H1 (cell line): ENCODE data around the gene KLHL29. TPM values are rescaled to one million over a fixed set of nuclear protein-coding genes. Genes with fewer than 3 reads are reported as not detected.

ENCODE experiments used
- CTCF ChIA-PET: fragments of 300-600 bp; sonication (Branson Sonifier 250); formaldehyde crosslinking; loops from one replicate; lab custom pipeline; 2021; ENCODE audit not compliant: partially characterized antibody; lab: Charles Lee
- POLR2A ChIA-PET: fragments of 300-600 bp; sonication (Branson Sonifier 250); formaldehyde crosslinking; loops from one replicate; lab custom pipeline; 2021; ENCODE audit warnings: inconsistent platforms; ENCODE audit not compliant: partially characterized antibody; lab: Charles Lee
- DNase-seq, 2 experiments: peaks; one replicate each; pipeline versions ENCODE4 v3.0.0 to v3.0.0-alpha.2; 2010 to 2022; ENCODE audit warnings: low spot score in 2 of 2, low read depth in 1 of 2, mixed read lengths in 1 of 2
- FAIRE-seq: peaks from 2 replicates; lab custom pipeline; 2011; peaks lifted over from hg19 to GRCh38; lab: Jason Lieb, UNC
- H2AFZ ChIP-seq: 2 replicates; pipeline ENCODE4 v1.8.1; 2012; ENCODE audit warnings: low read length, inconsistent platforms
- H2AK5ac ChIP-seq: 2 replicates; pipeline ENCODE4 v1.6.1; 2013; ENCODE audit warnings: low read depth, low read length
- H2BK120ac ChIP-seq: replicated peaks from 2 replicates; pipeline ENCODE3; 2013; ENCODE audit warnings: low read depth, low read length, inconsistent platforms
- H2BK12ac ChIP-seq: 2 replicates; pipeline ENCODE4 v1.6.1; 2013; ENCODE audit warnings: low read depth, low read length
- H2BK15ac ChIP-seq: 2 replicates; pipeline ENCODE4 v1.6.1; 2013; ENCODE audit warnings: low read length
- H2BK20ac ChIP-seq: 2 replicates; pipeline ENCODE4 v1.6.1; 2013; ENCODE audit warnings: low read length
- H2BK5ac ChIP-seq: 2 replicates; pipeline ENCODE4 v1.6.1; 2013; ENCODE audit warnings: low read depth, low read length
- H3K14ac ChIP-seq: 2 replicates; pipeline ENCODE4 v1.6.1; 2013; ENCODE audit warnings: inconsistent platforms; ENCODE audit not compliant: insufficient read length
- H3K18ac ChIP-seq: 2 replicates; pipeline ENCODE4 v1.6.1; 2013; ENCODE audit warnings: low read length; ENCODE audit errors: extremely low read depth
- H3K23ac ChIP-seq: 2 replicates; pipeline ENCODE4 v1.6.1; 2013; ENCODE audit warnings: inconsistent platforms; ENCODE audit not compliant: insufficient read length
- H3K23me2 ChIP-seq: 2 replicates; pipeline ENCODE4 v1.6.1; 2013; ENCODE audit warnings: low read depth, low read length
- H3K27ac ChIP-seq: 2 replicates; pipeline ENCODE4 v1.6.1; 2011; ENCODE audit warnings: low read depth, low read length, inconsistent platforms
- H3K27me3 ChIP-seq, 4 experiments: replicated peaks in 1 of 4; 1 replicate in 1 of 4; 2 replicates in 3 of 4; pipeline versions ENCODE4 v1.6.1 to v1.8.1; 2011 to 2013; ENCODE audit warnings: low read length in 3 of 4, mild to moderate bottlenecking in 3 of 4, inconsistent platforms in 2 of 4, mixed read lengths in 2 of 4, moderate library complexity in 1 of 4; ENCODE audit not compliant: control insufficient read depth in 3 of 4, insufficient read depth in 3 of 4; ENCODE audit errors: extremely low read depth in 1 of 4
- H3K36me3 ChIP-seq, 4 experiments: 2 replicates each; pipeline versions ENCODE4 v1.6.1 to v1.8.1; 2011 to 2013; ENCODE audit warnings: mild to moderate bottlenecking in 4 of 4, low read length in 3 of 4, moderate library complexity in 2 of 4, control low read depth in 1 of 4, inconsistent platforms in 1 of 4; ENCODE audit not compliant: insufficient read depth in 4 of 4, control insufficient read depth in 2 of 4
- H3K4ac ChIP-seq: replicated peaks from 2 replicates; pipeline ENCODE3; 2013; ENCODE audit warnings: low read length, low read depth, mixed read lengths, inconsistent platforms; ENCODE audit not compliant: insufficient read length
- H3K4me1 ChIP-seq, 4 experiments: replicated peaks in 1 of 4; 1 replicate in 1 of 4; 2 replicates in 3 of 4; pipeline versions ENCODE4 v1.6.1 to v1.8.1; 2011 to 2013; ENCODE audit warnings: low read length in 3 of 4, inconsistent platforms in 2 of 4, mixed read lengths in 1 of 4; ENCODE audit not compliant: insufficient read depth in 4 of 4, control insufficient read depth in 3 of 4
- H3K4me2 ChIP-seq, 2 experiments: 2 replicates each; pipeline versions ENCODE4 v1.6.1 to v1.8.1; 2011 to 2013; ENCODE audit warnings: low read depth in 2 of 2, low read length in 2 of 2, control low read depth in 1 of 2, inconsistent platforms in 1 of 2, mild to moderate bottlenecking in 1 of 2; ENCODE audit not compliant: insufficient read depth in 1 of 2
- H3K4me3 ChIP-seq, 4 experiments: fragments of 200-600, 300-600 bp in 1 of 4; sonication (generic), shearing (Covaris generic), sonication (Bioruptor Twin) in 1 of 4; 2 replicates each; pipeline versions ENCODE4 v1.5.1 to v1.8.1; 2011 to 2016; ENCODE audit warnings: low read length in 4 of 4, low read depth in 3 of 4, control low read depth in 2 of 4, inconsistent platforms in 2 of 4, mild to moderate bottlenecking in 2 of 4, mixed read lengths in 1 of 4, moderate library complexity in 1 of 4; ENCODE audit not compliant: insufficient read depth in 2 of 4; ENCODE audit errors: extremely low read depth in 1 of 4
- H3K56ac ChIP-seq: replicated peaks from 2 replicates; pipeline ENCODE3; 2013; ENCODE audit warnings: low read depth, mild to moderate bottlenecking, mixed read lengths, low read length, inconsistent platforms; ENCODE audit not compliant: insufficient read length
- H3K79me1 ChIP-seq: 2 replicates; pipeline ENCODE4 v1.6.1; 2013; ENCODE audit warnings: low read depth, low read length, control low read depth
- H3K79me2 ChIP-seq, 2 experiments: 2 replicates each; pipeline versions ENCODE4 v1.6.1 to v1.8.1; 2012 to 2013; ENCODE audit warnings: low read length in 2 of 2, mild to moderate bottlenecking in 2 of 2, inconsistent platforms in 1 of 2; ENCODE audit not compliant: insufficient read depth in 2 of 2, control insufficient read depth in 1 of 2
- H3K9ac ChIP-seq, 4 experiments: replicated peaks in 1 of 4; 1 replicate in 1 of 4; 2 replicates in 3 of 4; pipeline versions ENCODE4 v1.6.1 to v1.8.1; 2011 to 2013; ENCODE audit warnings: low read depth in 3 of 4, low read length in 3 of 4, control low read depth in 2 of 4, mild to moderate bottlenecking in 2 of 4, moderate library complexity in 2 of 4, inconsistent platforms in 1 of 4; ENCODE audit errors: extremely low read depth in 1 of 4
- H3K9me3 ChIP-seq, 2 experiments: 2 replicates each; pipeline versions ENCODE4 v1.6.1 to v1.8.1; 2012 to 2013; ENCODE audit warnings: mild to moderate bottlenecking in 2 of 2, moderate library complexity in 2 of 2, control low read depth in 1 of 2, inconsistent platforms in 1 of 2, low read depth in 1 of 2, low read length in 1 of 2, mixed read lengths in 1 of 2; ENCODE audit not compliant: insufficient read depth in 2 of 2
- H4K20me1 ChIP-seq, 2 experiments: replicated peaks in 1 of 2; 2 replicates each; pipeline versions ENCODE3 to v1.8.1; 2011 to 2013; ENCODE audit warnings: inconsistent platforms in 2 of 2, low read length in 2 of 2, mild to moderate bottlenecking in 1 of 2; ENCODE audit not compliant: insufficient read depth in 2 of 2, control insufficient read depth in 1 of 2
- H4K5ac ChIP-seq: 2 replicates; pipeline ENCODE4 v1.6.1; 2013; ENCODE audit warnings: low read length, low read depth, mixed read lengths, inconsistent platforms; ENCODE audit not compliant: insufficient read length
- H4K8ac ChIP-seq: 2 replicates; pipeline ENCODE4 v1.8.0; 2013; ENCODE audit warnings: mild to moderate bottlenecking, moderate library complexity, low read length, inconsistent platforms; ENCODE audit not compliant: insufficient read depth; ENCODE audit errors: extremely low read depth
- H4K91ac ChIP-seq: replicated peaks from 2 replicates; pipeline ENCODE3; 2013; ENCODE audit warnings: low read length, mixed read lengths, inconsistent platforms; ENCODE audit not compliant: insufficient read length
- JUND ChIP-seq: IDR thresholded peaks from 2 replicates; pipeline ENCODE4 v1.6.1; 2011; ENCODE audit warnings: mild to moderate bottlenecking, improper control_type of control experiment, low read length
- SP2 ChIP-seq: IDR thresholded peaks from 2 replicates; pipeline ENCODE4 v1.6.1; 2012; ENCODE audit warnings: mild to moderate bottlenecking, low read length, inconsistent platforms
- WGBS, 2 experiments: shearing (Covaris generic) in 1 of 2; methylation state at CpG; one replicate each; pipeline versions ENCODE4 v1.1.6 to v1.1.7; 2013 to 2015; ENCODE audit warnings: low lambda C conversion rate in 2 of 2, mixed read lengths in 2 of 2, inconsistent platforms in 1 of 2, low coverage in 1 of 2, missing lambda C conversion rate in 1 of 2; ENCODE audit not compliant: insufficient replicate concordance in 2 of 2, insufficient coverage in 1 of 2, insufficient read length in 1 of 2; ENCODE audit errors: extremely low coverage in 1 of 2, missing lambda C conversion rate in 1 of 2; 5-methylcytosine and 5-hydroxymethylcytosine counted together
- polyA plus RNA-seq, 7 experiments: library from polyadenylated mRNA; depleted of rRNA in 3 of 7; stranded (reverse) in 5 of 7; unstranded in 2 of 7; fragments of >200 nt in 5 of 7; fragments of 200-250 nt in 2 of 7; gene quantifications; 1 replicate in 5 of 7; 2 replicates in 1 of 7; 4 replicates in 1 of 7; pipeline versions ENCODE4 v1.2.1 to v1.2.3, GENCODE V29; 2011 to 2013; ENCODE audit warnings: missing spikeins in 2 of 7, mixed read lengths in 2 of 7
- total RNA-seq: library from RNA; stranded (reverse); fragmentation: NEBNext Ultra II Directional; extraction: Animal tissue kit (Norgen Biotek cat#: 25700); gene quantifications from 2 replicates; pipeline ENCODE4 v1.2.1, GENCODE V29; 2021

KLHL29 gene
- total and polyA plus RNA-seq, 2 of the 8 experiments (the other 6 are each of a cell fraction or from before 2014, with no cell fraction given): 1.1 to 4.7 TPM

DNA sequence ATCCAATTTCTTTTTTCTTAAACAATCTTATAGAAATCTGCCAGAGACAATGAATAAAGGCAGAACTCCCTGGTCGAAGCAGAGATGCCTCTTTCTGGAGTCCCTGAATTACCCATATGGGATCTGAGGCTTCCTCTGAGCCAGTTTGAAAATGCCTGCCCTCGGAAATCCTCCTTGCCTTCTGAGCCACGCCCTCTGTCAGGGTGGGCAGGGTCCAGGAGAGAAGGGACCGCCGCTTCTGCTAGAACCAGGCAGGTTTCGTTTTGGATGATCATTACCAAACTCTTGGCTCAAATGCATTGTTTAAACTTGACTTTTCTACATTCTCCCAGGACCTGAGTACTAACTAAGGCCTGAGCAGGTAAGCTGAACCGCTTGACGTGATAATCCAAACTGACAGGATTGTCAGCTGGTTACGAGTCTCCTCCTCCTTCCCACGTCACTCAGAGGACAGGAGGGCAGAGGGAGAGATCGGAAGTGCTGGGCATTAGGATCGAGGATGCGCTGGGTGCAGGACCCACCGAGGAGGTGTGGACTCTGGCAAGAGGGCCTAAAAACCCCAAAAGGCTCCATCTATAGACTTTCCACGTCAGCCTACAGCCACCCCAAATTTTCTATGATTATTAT lies 128.4 kb downstream of the KLHL29 start:
- H2AFZ ChIP-seq: no peak overlapping the region
- H3K9ac ChIP-seq: no peak overlapping the region
- H2BK120ac ChIP-seq: no peak overlapping the region
- DNase-seq (no peak), FAIRE-seq (no peak)
- peaks cover 0 to 2% (median 0%) of the 10 kb centered on the region in 4 experiments; a peak in 2 of 7 replicates for H3K4me1 ChIP-seq
- no peak overlapping the region for H2BK15ac ChIP-seq
- H2AK5ac ChIP-seq: no peak overlapping the region; the same call in 1 of the 2 replicates
- H3K27ac ChIP-seq: no peak overlapping the region
- H3K56ac ChIP-seq: no peak overlapping the region
- H3K18ac ChIP-seq: no peak overlapping the region; the same call in 1 of the 2 replicates
- peak overlapping the region in 1 of 4 experiments; percentile 31; a peak in 1 of 8 replicates for H3K4me3 ChIP-seq
- no peak overlapping the region for H4K5ac ChIP-seq
- no peak overlapping the region for H2BK12ac ChIP-seq
- H4K8ac ChIP-seq: no peak overlapping the region
- no peaks in the 10 kb centered on the region for H3K79me2 ChIP-seq
- H3K9me3 ChIP-seq: no peaks in the 10 kb centered on the region
- no peak overlapping the region for H2BK20ac ChIP-seq
- H3K23me2 ChIP-seq: peaks cover 2% of the 10 kb centered on the region; the same call in 1 of the 2 replicates
- no peak overlapping the region for H2BK5ac ChIP-seq
- H3K36me3 ChIP-seq: no peaks in the 10 kb centered on the region
- WGBS, 2 experiments: 73% methylated on average over 15 of the region's 15 CpGs; no CpG with 5 or more reads in 1 of the 2 experiments
- H3K4me2 ChIP-seq: 0 out of 4 replicates have a peak overlapping the region, but pooled peaks of 1 of the 2 experiments have one; percentile 37
- no peak overlapping the region for H3K14ac ChIP-seq
- H4K91ac ChIP-seq: no peak overlapping the region
- H3K79me1 ChIP-seq: no peaks in the 10 kb centered on the region
- ChIA-PET CTCF (interaction anchor here (1.1 to 1.2 kb wide), 2 partner anchors 10 to 54 kb away, joined by 3 read pairs; no protein-coding TSS in a partner anchor), POLR2A (no interaction called here)
- no peaks in the 10 kb centered on the region for H4K20me1 ChIP-seq
- H3K27me3 ChIP-seq: no peaks in the 10 kb centered on the region
- no peak overlapping the region for H3K4ac ChIP-seq
- H3K23ac ChIP-seq: no peak overlapping the region
- TF ChIP-seq JUND (no peak), SP2 (no peak)
